Fibroblast of peridontal ligament (primary cell): ENCODE results near the gene MFGE8.
A peak's percentile ranks its signal among the peaks of the same experiment; 100 is the strongest.

ENCODE experiments used
- DNase-seq: peaks from one replicate; pipeline ENCODE4 v3.0.0-alpha.2; 2010; ENCODE audit errors: extremely low read depth

MFGE8 gene

DNA sequence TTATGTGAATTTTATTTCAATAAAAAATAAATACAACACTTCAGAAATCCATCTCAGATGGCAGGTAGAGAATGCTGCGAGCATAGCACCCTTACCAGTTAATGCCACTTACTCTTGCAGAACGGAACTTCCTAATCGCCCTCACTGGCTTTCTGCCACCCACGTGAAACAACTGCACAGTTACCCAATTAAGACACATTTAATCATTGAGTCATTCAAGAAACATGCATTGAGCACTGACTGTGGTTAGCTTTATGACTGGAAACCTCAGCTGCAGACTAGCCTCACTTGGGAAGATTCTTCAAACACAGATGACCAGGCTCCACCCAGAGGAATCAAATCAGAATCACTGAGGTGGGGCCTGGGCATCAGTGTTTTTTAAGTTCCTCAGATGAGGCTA lies 5.6 kb upstream of the MFGE8 start:
- peak; percentile 99 for DNase-seq

DNA sequence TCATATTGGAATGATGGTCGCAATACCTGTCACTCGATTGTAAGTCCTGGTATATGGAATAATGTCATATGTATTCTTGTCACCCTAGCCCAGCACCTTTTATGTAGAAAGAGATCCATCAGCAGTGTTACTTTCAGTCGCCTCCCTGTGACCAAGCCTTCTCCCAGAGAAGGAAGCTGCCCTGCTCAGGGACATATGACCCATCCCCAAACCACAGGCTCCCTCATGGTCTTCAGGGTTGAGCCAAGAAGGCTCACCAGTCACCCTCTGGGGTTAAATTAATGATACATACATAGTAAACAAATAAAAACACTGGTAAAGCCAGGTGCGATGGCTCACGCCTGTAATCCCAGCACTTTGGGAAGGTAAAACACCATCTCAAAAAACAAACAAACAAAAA lies 4.6 kb upstream of the MFGE8 start:
- no peak for DNase-seq

- DNase-seq = no peak
Measured at GRCh38 chr15:88915354-88915753, 2.2 kb upstream of the MFGE8 start.

DNA sequence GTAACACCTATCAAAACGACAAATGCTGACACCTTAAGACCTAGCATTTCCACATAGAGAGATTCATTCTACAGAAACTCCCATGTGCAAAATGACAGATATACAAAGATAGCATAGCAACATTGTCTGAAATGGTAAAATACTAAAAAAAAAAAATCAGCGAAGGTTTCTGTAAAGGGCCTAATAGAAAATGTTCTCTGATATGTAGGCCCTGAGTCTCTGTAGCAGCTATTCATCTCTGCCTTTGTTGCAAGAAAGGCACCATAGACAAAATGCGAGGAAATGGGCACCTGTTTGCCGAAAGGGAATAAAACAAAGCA lies 631 bp upstream of the MFGE8 start:
- no peak for DNase-seq

- peak; percentile 27 for DNase-seq
Measured at GRCh38 chr15:88912500-88912921, 668 bp downstream of the MFGE8 start.

DNA sequence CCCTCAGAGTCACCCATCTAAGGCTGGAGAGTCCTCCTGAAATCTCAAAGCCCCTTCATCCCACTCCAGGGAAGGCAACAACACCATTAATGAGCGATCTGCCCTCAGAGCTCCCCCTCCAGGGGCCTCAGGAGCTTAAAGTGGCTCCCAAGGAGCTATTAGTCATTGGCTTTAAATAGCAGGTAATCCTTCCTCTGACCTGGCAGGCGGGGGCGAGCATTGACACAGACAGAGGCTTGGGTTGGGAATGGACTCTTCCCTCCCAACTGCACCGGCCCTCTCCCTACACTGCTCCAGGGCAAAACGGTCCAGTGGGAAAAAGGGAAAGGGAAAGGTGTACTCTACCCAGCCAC lies 1.4 kb downstream of the MFGE8 start:
- no peak for DNase-seq

- no peak for DNase-seq
Measured at GRCh38 chr15:88909956-88910831, 3.0 kb downstream of the MFGE8 start.

- no peak for DNase-seq
Measured at GRCh38 chr15:88908697-88909621, 4.2 kb downstream of the MFGE8 start.

DNA sequence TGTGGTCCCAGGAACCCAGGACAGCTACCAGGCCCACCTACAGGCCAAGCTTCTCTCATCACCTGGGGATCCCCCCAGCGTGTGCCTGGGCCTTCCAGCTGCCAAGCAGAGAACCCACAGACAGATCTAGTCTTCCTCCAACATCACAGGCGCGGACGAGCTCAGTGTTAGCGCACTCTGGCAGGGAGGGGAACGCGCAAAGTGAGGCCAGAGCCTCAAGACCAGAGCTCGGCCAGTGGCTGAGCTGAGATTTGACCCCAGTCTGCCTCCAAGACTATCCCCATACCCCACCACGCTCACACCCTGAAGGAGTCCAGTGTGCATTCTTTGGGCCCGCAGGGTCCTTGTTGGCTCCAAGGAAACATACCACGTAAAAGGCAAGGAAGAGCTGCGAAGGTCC lies 5.1 kb downstream of the MFGE8 start:
- DNase-seq = no peak

DNA sequence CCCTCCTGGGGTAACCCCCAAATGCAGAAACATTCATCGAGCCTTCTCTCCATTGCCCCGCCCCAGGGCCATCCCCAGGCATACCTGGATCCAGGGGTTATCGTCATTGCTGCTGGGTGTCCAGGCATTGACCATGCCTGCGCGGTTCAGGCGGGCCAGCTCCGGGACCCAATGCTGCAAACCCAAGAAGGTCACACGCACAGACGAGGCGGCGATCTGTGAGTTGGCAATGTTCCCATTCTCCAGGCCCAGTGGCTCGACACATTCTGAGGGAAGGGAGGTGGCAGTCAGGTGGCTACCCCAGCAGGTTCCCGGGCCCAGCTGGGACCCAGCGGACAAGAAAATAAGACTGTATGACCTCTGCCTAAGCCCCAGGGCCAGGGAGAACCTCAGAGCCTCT lies 6.1 kb downstream of the MFGE8 start:
- DNase-seq = no peak

- no peak for DNase-seq
Measured at GRCh38 chr15:88906551-88906950, 6.6 kb downstream of the MFGE8 start.

- no peak for DNase-seq
Measured at GRCh38 chr15:88906130-88906529, 7.0 kb downstream of the MFGE8 start.

DNA sequence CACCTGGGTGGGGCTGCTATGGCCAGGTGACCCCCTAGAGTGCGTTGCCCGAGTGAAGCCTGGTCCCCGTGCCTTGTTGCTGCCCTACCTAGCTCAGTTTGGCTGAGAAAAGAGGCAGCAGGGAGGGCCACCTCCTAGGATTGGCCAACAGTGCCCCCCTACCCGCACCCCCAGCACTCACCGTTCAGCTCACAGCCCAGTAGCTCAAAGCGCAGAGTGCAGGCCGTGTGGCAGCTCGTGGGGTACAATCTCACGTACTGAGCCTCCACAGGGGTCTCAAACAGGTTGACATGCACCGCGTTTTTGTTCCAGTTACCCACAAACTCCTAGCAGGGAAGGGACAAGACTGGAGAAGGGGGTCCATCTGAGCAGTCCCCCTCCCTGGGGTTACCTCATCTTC lies 7.6 kb downstream of the MFGE8 start:
- no peak for DNase-seq

DNA sequence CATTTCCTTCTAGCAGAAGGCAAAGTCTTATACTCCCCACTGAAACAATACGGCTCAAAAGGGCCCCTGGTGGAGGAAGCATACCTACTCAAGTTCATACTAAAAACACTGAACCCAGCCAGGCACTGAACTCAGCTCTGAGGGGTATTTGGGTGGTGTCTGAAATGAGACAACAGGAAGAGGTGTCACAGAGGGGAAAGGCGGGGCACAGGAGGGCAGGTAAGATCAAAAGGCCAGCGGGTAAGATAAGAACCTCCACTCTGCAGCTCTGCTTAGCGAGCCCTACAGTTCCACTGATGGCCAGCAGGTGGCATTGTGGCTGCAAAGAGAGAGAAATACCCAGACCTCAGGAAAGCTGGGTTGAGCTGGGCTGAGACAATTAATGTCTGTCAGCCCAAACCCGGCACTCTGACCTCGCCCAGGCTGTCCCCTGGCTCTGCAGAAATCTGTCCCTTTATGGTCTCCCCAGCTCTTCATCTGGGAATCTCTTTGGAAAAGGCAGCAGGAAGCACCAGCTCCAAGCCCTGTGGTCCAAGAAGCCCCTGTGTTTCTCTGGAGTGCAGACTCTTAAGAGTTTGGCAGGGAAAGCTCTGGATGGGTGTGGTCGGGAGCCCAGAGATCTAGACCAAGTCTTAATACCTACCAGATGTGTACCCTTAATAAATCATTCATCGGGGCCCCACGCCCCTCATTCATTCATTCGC lies 8.4 kb downstream of the MFGE8 start:
- DNase-seq = peak; percentile 83

DNA sequence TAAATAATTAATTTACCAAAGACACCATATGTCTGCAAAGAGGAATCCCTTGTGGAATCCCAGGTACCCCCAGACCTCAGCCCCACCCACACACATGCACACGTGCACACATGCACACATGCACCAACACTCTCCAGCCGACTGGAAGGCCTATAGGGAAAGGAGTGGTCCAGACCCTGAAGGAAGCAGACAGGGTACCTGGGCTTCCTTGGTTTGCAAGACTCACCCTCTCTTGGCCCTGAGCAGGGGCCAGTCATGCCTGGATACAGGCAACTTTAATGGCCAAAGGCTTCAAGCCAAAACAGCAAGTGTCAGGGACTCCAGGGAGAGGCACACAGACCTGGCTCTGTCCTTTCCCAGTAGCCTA lies 8.9 kb downstream of the MFGE8 start:
- no peak for DNase-seq

DNA sequence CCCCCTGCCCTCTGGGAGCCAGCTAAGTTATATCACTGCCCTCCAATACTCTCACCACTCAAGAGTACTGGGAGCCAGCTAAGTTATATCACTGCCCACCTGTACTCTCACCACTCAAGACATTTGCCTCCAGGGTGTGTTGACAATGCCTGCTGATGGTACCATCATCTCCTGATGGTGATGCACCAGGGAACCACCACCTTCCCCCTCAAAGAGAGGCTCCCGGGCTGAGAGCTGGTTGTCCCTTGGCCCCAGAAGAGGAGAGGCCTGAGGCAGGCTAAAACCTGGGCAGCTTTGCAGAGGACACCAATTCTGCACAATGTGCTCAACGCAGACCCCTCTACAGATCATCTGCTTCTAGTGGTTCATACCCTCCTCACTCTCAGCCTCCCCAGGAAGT lies 10.3 kb downstream of the MFGE8 start:
- DNase-seq = no peak

- DNase-seq = no peak
Measured at GRCh38 chr15:88902221-88902835, 10.9 kb downstream of the MFGE8 start.

- DNase-seq = no peak
Measured at GRCh38 chr15:88901508-88902220, 11.5 kb downstream of the MFGE8 start.

- DNase-seq = no peak
Measured at GRCh38 chr15:88900982-88901418, 12.2 kb downstream of the MFGE8 start.

GRCh38 chr15:88900309-88900981 lies 12.7 kb downstream of the MFGE8 start:
- peak; percentile 36 for DNase-seq

DNA sequence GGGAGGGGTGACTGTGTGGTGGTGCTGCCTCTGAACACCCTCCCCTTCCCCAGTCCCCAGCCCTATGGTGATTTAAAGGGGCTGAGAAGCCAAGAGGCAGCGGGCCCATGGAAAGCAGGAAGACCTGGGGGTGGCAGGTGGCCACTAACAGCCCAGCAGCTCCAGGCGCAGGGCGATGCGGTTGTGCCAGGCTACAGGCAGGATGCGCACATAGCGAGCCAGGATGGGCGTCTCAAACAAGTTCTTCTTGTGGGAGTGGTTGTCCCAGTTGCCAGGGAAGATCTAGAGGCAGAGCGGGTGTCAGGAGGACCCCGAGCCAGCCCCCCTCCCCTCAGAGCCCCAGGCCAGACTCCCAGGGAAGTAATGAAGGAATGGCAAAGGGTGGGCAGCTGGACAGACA lies 13.9 kb downstream of the MFGE8 start:
- no peak for DNase-seq
